H9 (cell line): ENCODE data around the gene NLRX1. TPM values are rescaled to one million over a fixed set of nuclear protein-coding genes. Genes with fewer than 3 reads are reported as not detected.
"Not testable (repeated sequence)": the region's sequence is repeated elsewhere in the genome, so short reads cannot be mapped to it uniquely, and the experiment has no call there.

Experiments used
- DNase-seq: peaks from one replicate; pipeline ENCODE4 v3.0.0-alpha.2; 2017
- H2AFZ ChIP-seq: one replicate; pipeline ENCODE4 v1.6.1; 2013; ENCODE audit warnings: mild to moderate bottlenecking, low read length, control low read depth, moderate library complexity
- H2AK5ac ChIP-seq: 2 replicates; pipeline ENCODE4 v1.6.1; 2013; ENCODE audit warnings: low read length, control low read depth, mixed read lengths; ENCODE audit not compliant: insufficient read length
- H2BK120ac ChIP-seq: one replicate; pipeline ENCODE4 v1.6.1; 2013; ENCODE audit warnings: low read depth, mild to moderate bottlenecking, low read length, control low read depth, inconsistent platforms; ENCODE audit not compliant: poor library complexity, severe bottlenecking
- H2BK12ac ChIP-seq: 2 replicates; pipeline ENCODE4 v1.6.1; 2013; ENCODE audit warnings: low read length, control low read depth, mixed read lengths, low read depth; ENCODE audit not compliant: insufficient read length
- H2BK15ac ChIP-seq: 2 replicates; pipeline ENCODE4 v1.6.1; 2013; ENCODE audit warnings: low read depth, low read length, control low read depth
- H2BK20ac ChIP-seq: one replicate; pipeline ENCODE4 v1.6.1; 2013; ENCODE audit warnings: low read depth, mild to moderate bottlenecking, low read length, control low read depth, inconsistent platforms; ENCODE audit not compliant: poor library complexity, severe bottlenecking
- H2BK5ac ChIP-seq: 2 replicates; pipeline ENCODE4 v1.6.1; 2013; ENCODE audit warnings: low read length, control low read depth, mixed read lengths; ENCODE audit not compliant: insufficient read length
- H3K14ac ChIP-seq: 2 replicates; pipeline ENCODE4 v1.6.1; 2013; ENCODE audit warnings: low read length, control low read depth; ENCODE audit not compliant: insufficient read depth
- H3K18ac ChIP-seq: 2 replicates; pipeline ENCODE4 v1.6.1; 2013; ENCODE audit warnings: low read depth, mild to moderate bottlenecking, mixed read lengths, low read length, control low read depth; ENCODE audit not compliant: insufficient read length
- H3K23ac ChIP-seq: 2 replicates; pipeline ENCODE4 v1.6.1; 2013; ENCODE audit warnings: low read length, control low read depth, mixed read lengths, low read depth; ENCODE audit not compliant: insufficient read length
- H3K23me2 ChIP-seq: 2 replicates; pipeline ENCODE4 v1.6.1; 2013; ENCODE audit warnings: low read depth, mild to moderate bottlenecking, mixed read lengths, low read length, control low read depth; ENCODE audit not compliant: insufficient read length, poor library complexity, severe bottlenecking
- H3K27ac ChIP-seq: 2 replicates; pipeline ENCODE4 v1.5.1; 2013; ENCODE audit warnings: low read length, control low read depth, mixed read lengths, low read depth; ENCODE audit not compliant: insufficient read length
- H3K27me3 ChIP-seq: 2 replicates; pipeline ENCODE4 v1.6.1; 2013; ENCODE audit warnings: low read length, control low read depth, inconsistent platforms; ENCODE audit not compliant: insufficient read depth
- H3K4ac ChIP-seq: 2 replicates; pipeline ENCODE4 v1.6.1; 2013; ENCODE audit warnings: low read depth, mild to moderate bottlenecking, control low read depth, inconsistent platforms, low read length, moderate library complexity
- H3K4me1 ChIP-seq: 2 replicates; pipeline ENCODE4 v1.6.1; 2013; ENCODE audit warnings: low read length, control low read depth, inconsistent platforms; ENCODE audit not compliant: insufficient read depth
- H3K4me2 ChIP-seq: 2 replicates; pipeline ENCODE4 v1.6.1; 2013; ENCODE audit warnings: low read length, control low read depth, mixed read lengths; ENCODE audit not compliant: insufficient read length, insufficient read depth
- H3K56ac ChIP-seq: 2 replicates; pipeline ENCODE4 v1.6.1; 2013; ENCODE audit warnings: low read depth, mild to moderate bottlenecking, mixed read lengths, low read length, control low read depth; ENCODE audit not compliant: insufficient read length
- H3K79me1 ChIP-seq: 2 replicates; pipeline ENCODE4 v1.6.1; 2013; ENCODE audit warnings: low read depth, mild to moderate bottlenecking, moderate library complexity, low read length, control low read depth, inconsistent platforms; ENCODE audit not compliant: insufficient read depth, poor library complexity, severe bottlenecking
- H3K79me2 ChIP-seq: 2 replicates; pipeline ENCODE4 v1.6.1; 2013; ENCODE audit warnings: low read length, control low read depth, inconsistent platforms; ENCODE audit not compliant: insufficient read depth
- H3K9ac ChIP-seq: 2 replicates; pipeline ENCODE4 v1.6.1; 2013; ENCODE audit warnings: low read length, control low read depth, mixed read lengths; ENCODE audit not compliant: insufficient read length; ENCODE audit errors: extremely low read depth
- H3K9me3 ChIP-seq: one replicate; pipeline ENCODE4 v1.6.1; 2013; ENCODE audit warnings: low read depth, low read length, inconsistent platforms; ENCODE audit not compliant: control insufficient read depth
- H3T11ph ChIP-seq: one replicate; pipeline ENCODE4 v1.6.1; 2013; ENCODE audit warnings: mild to moderate bottlenecking, low read length, control low read depth, inconsistent platforms
- H4K20me1 ChIP-seq: one replicate; pipeline ENCODE4 v1.6.1; 2013; ENCODE audit not compliant: control insufficient read depth, insufficient read length, insufficient read depth
- H4K5ac ChIP-seq: 2 replicates; pipeline ENCODE4 v1.6.1; 2013; ENCODE audit warnings: low read depth, mild to moderate bottlenecking, mixed read lengths, low read length, control low read depth; ENCODE audit not compliant: insufficient read length
- H4K8ac ChIP-seq: replicated peaks from 2 replicates; pipeline ENCODE4 v1.6.1; 2013; ENCODE audit warnings: low read length, control low read depth, mixed read lengths, low read depth; ENCODE audit not compliant: insufficient read length
- H4K91ac ChIP-seq: 2 replicates; pipeline ENCODE4 v1.6.1; 2013; ENCODE audit warnings: low read depth, mild to moderate bottlenecking, moderate library complexity, mixed read lengths, low read length, control low read depth; ENCODE audit not compliant: insufficient read length
- H3K27ac Mint-ChIP-seq, 3 experiments: 2 replicates in 2 of 3; 3 replicates in 1 of 3; pipeline ENCODE4 v1.8.0; 2020 to 2021; ENCODE audit warnings: mixed read lengths in 3 of 3, mild to moderate bottlenecking in 1 of 3, moderate library complexity in 1 of 3
- H3K27me3 Mint-ChIP-seq: 2 replicates; pipeline ENCODE4 v1.8.0; 2021; ENCODE audit warnings: low read depth, mild to moderate bottlenecking, moderate library complexity, mixed read lengths
- H3K36me3 Mint-ChIP-seq, 3 experiments: 2 replicates in 2 of 3; 3 replicates in 1 of 3; pipeline ENCODE4 v1.8.0; 2020 to 2021; ENCODE audit warnings: low read depth in 3 of 3, mixed read lengths in 3 of 3; ENCODE audit not compliant: insufficient read depth in 1 of 3
- H3K4me1 Mint-ChIP-seq, 2 experiments: 2 replicates each; pipeline ENCODE4 v1.8.0; 2020; ENCODE audit warnings: mixed read lengths in 2 of 2
- H3K4me3 Mint-ChIP-seq, 2 experiments: 2 replicates in 1 of 2; 3 replicates in 1 of 2; pipeline ENCODE4 v1.8.0; 2020 to 2021; ENCODE audit warnings: mild to moderate bottlenecking in 2 of 2, mixed read lengths in 2 of 2, moderate library complexity in 1 of 2
- H3K9me3 Mint-ChIP-seq, 2 experiments: 2 replicates in 1 of 2; 3 replicates in 1 of 2; pipeline ENCODE4 v1.8.0; 2020; ENCODE audit warnings: mild to moderate bottlenecking in 2 of 2, mixed read lengths in 2 of 2, moderate library complexity in 1 of 2
- CTCF ChIP-seq: fragments of 200-600 bp; sonication (generic); conservative IDR thresholded peaks from 3 replicates; pipeline ENCODE4 v1.8.0; 2021; ENCODE audit warnings: antibody characterized with exemption, mild to moderate bottlenecking
- WGBS: extraction: QIAGEN DNeasy Blood & Tissue Kit; methylation state at CpG from one replicate; pipeline ENCODE4 v1.1.7; 2013; ENCODE audit warnings: missing lambda C conversion rate, low lambda C conversion rate, mixed read lengths; ENCODE audit not compliant: insufficient read length; ENCODE audit errors: extremely low coverage; 5-methylcytosine and 5-hydroxymethylcytosine counted together
- total RNA-seq: library from RNA; stranded (reverse); gene quantifications from 2 replicates; pipeline ENCODE4 v1.2.1, GENCODE V29; 2021

NLRX1 gene
- total RNA-seq, 1 experiment from 2014 or later: 18.2 TPM

GRCh38 chr11:119166368-119167076 lies 2.0 kb upstream of the NLRX1 start:
- Mint-ChIP-seq H3K4me1 (peaks cover 21 to 29% of the 10 kb centered on the region in 2 experiments), H3K36me3 (no peaks in the 10 kb centered on the region), H3K27me3 (peaks cover 2% of the 10 kb centered on the region), H3K27ac (peak overlapping the region in 1 of 3 experiments; percentile 87; a peak in 3 of 7 replicates), H3K9me3 (peaks cover 0 to 3% of the 10 kb centered on the region in 2 experiments; a peak in 1 of 5 replicates), H3K4me3 (peak overlapping the region in 1 of 2 experiments; percentile 26; a peak in 1 of 5 replicates)
- H3K4me2 ChIP-seq: no peak overlapping the region
- H3T11ph ChIP-seq: no peak overlapping the region
- H2BK120ac ChIP-seq: no peak overlapping the region
- no peak overlapping the region for H2BK5ac ChIP-seq
- H4K20me1 ChIP-seq: no peaks in the 10 kb centered on the region
- no peak overlapping the region for H3K14ac ChIP-seq
- no peak overlapping the region for H2BK12ac ChIP-seq
- H3K23ac ChIP-seq: no peak overlapping the region
- no peak overlapping the region for H4K91ac ChIP-seq
- no peak overlapping the region for H3K4ac ChIP-seq
- no peak overlapping the region for H2AK5ac ChIP-seq
- H3K18ac ChIP-seq: no peak overlapping the region
- no peak for TF ChIP-seq CTCF
- peaks cover 2% of the 10 kb centered on the region for H3K23me2 ChIP-seq
- H3K4me1 ChIP-seq: peaks cover 3% of the 10 kb centered on the region; the same call in 1 of the 2 replicates
- H3K27me3 ChIP-seq: no peaks in the 10 kb centered on the region
- no peak overlapping the region for H3K9ac ChIP-seq
- no peaks in the 10 kb centered on the region for H3K9me3 ChIP-seq
- no peaks in the 10 kb centered on the region for H3K79me2 ChIP-seq
- DNase-seq: no peak
- no peak overlapping the region for H3K56ac ChIP-seq
- no peak overlapping the region for H2BK20ac ChIP-seq
- H2AFZ ChIP-seq: no peak overlapping the region
- no peak overlapping the region for H2BK15ac ChIP-seq
- no peak overlapping the region for H3K27ac ChIP-seq
- H3K79me1 ChIP-seq: no peaks in the 10 kb centered on the region
- H4K8ac ChIP-seq: no peak overlapping the region
- H4K5ac ChIP-seq: no peak overlapping the region
- no CpG with 5 or more reads among the region's 8 CpGs for WGBS

DNA sequence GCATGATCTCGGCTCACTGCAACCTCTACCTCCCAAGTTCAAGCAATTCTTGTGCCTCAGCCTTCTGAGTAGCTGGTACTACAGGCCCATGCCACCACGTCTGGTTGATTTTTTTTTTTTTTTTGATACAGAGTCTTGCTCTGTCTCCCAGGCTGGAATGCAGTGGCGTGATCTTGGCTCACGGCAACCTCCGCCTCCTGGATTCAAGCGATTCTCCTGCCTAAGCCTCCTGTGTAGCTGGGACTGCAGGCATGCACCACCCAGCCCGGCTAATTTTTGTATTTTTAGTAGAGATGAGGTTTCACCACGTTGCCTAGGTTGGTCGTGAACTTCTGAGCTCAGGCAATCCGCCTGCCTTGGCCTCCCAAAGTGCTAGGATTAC lies 1.5 kb upstream of the NLRX1 start:
- H2AFZ ChIP-seq: not testable (repeated sequence)

More for the DNA sequence above, 1.5 kb upstream of the NLRX1 start:
- not testable (repeated sequence) for H3K4ac ChIP-seq, H3K27me3 ChIP-seq, H2BK12ac ChIP-seq, H3K9me3 Mint-ChIP-seq, H2BK15ac ChIP-seq, H3K4me1 ChIP-seq, H3T11ph ChIP-seq, H3K79me1 ChIP-seq, H3K79me2 ChIP-seq, H3K27ac ChIP-seq, H3K56ac ChIP-seq, H3K9me3 ChIP-seq, H3K27me3 Mint-ChIP-seq, H3K18ac ChIP-seq, H3K36me3 Mint-ChIP-seq, H2AK5ac ChIP-seq, H2BK20ac ChIP-seq, H3K23ac ChIP-seq, H4K8ac ChIP-seq, H2BK5ac ChIP-seq, H3K14ac ChIP-seq, H3K4me3 Mint-ChIP-seq, H4K5ac ChIP-seq, H4K91ac ChIP-seq, H3K9ac ChIP-seq, H4K20me1 ChIP-seq, H3K23me2 ChIP-seq, DNase-seq, H2BK120ac ChIP-seq, H3K4me2 ChIP-seq
- H3K27ac Mint-ChIP-seq: 0 out of 7 replicates have a peak overlapping the region, but pooled peaks of 1 of the 3 experiments have one; percentile 87
- H3K4me1 Mint-ChIP-seq: peaks cover 21 to 29% of the 10 kb centered on the region in 2 experiments
- no CpG with 5 or more reads among the region's 10 CpGs for WGBS
